ENCODE data around the gene USF1.
"Not testable (repeated sequence)": the region's sequence is repeated elsewhere in the genome, so short reads cannot be mapped to it uniquely, and the experiment has no call there.

The USF1 gene

GRCh38 chr1:161017756-161018630 is 27.8 kb downstream of the USF1 start:
- DNase-seq = no peak

GRCh38 chr1:161017181-161017580 is 28.6 kb downstream of the USF1 start:
- DNase-seq = not testable (repeated sequence)

- DNase-seq = not testable (repeated sequence)
Observed at GRCh38 chr1:161016683-161017082, 29.1 kb downstream of the USF1 start.

- DNase-seq = no peak
Observed at GRCh38 chr1:161013488-161014230, 32.1 kb downstream of the USF1 start.

- DNase-seq = no peak
Observed at GRCh38 chr1:161013131-161013487, 32.7 kb downstream of the USF1 start.

GRCh38 chr1:161012420-161012819 is 33.4 kb downstream of the USF1 start:
- no peak for DNase-seq

- DNase-seq = no peak
Observed at GRCh38 chr1:161009602-161010211, 36.1 kb downstream of the USF1 start.

GRCh38 chr1:161008869-161009510 is 36.8 kb downstream of the USF1 start:
- no peak for DNase-seq

GRCh38 chr1:161007369-161007768 is 38.4 kb downstream of the USF1 start:
- no peak for DNase-seq

GRCh38 chr1:161006563-161006962 is 39.2 kb downstream of the USF1 start:
- DNase-seq = no peak

- DNase-seq = no peak
Observed at GRCh38 chr1:161001525-161001924, 44.3 kb downstream of the USF1 start.

GRCh38 chr1:161000736-161001480 is 44.9 kb downstream of the USF1 start:
- no peak for DNase-seq

- no peak for DNase-seq
Observed at GRCh38 chr1:160999376-160999775, 46.4 kb downstream of the USF1 start.

GRCh38 chr1:160997323-160998038 is 48.3 kb downstream of the USF1 start:
- no peak for DNase-seq

GRCh38 chr1:160996178-160996577 is 49.6 kb downstream of the USF1 start:
- DNase-seq = no peak

GRCh38 chr1:160993544-160994193 is 52.1 kb downstream of the USF1 start:
- no peak for DNase-seq

GRCh38 chr1:160992036-160992435 is 53.7 kb downstream of the USF1 start:
- DNase-seq = not testable (repeated sequence)
